SK-N-SH (cell line): Measurements from ENCODE around the gene FGD2. TPM values are rescaled to one million over a fixed set of nuclear protein-coding genes. Genes with fewer than 3 reads are reported as not detected.

Experiments
- CTCF ChIA-PET: fragments of 300-600, 350-600 bp; formaldehyde crosslinking; extraction: SDS; loops from one replicate; lab custom pipeline; 2021; lab: Yijun Ruan, JAX
- POLR2A ChIA-PET: fragments of 350-600 bp; sonication (Branson Sonifier 250); formaldehyde crosslinking; extraction: SDS; loops from one replicate; lab custom pipeline; 2020; ENCODE audit warnings: antibody characterized with exemption, inconsistent platforms; lab: Yijun Ruan, JAX
- DNase-seq: peaks from one replicate; pipeline ENCODE4 v3.0.0; 2012
- H2AFZ ChIP-seq: fragments of 200-600 bp; sonication (generic); 2 replicates; pipeline ENCODE4 v1.8.1; 2016; ENCODE audit warnings: antibody characterized with exemption, mild to moderate bottlenecking, low read depth
- H3F3A ChIP-seq: fragments of 200-600 bp; sonication (generic); replicated peaks from 2 replicates; pipeline ENCODE3; 2016; ENCODE audit warnings: antibody characterized with exemption, mild to moderate bottlenecking; ENCODE audit not compliant: insufficient read depth
- H3K27ac ChIP-seq, 2 experiments: fragments of 200-500 bp in 1 of 2; fragments of 200-600 bp in 1 of 2; sonication (Bioruptor generic) in 1 of 2; sonication (generic), shearing (Covaris generic) in 1 of 2; 2 replicates each; pipeline versions ENCODE4 v1.5.1 to v1.6.1; 2014 to 2016; ENCODE audit warnings: low read depth in 2 of 2, inconsistent platforms in 1 of 2, low read length in 1 of 2, mild to moderate bottlenecking in 1 of 2, mixed read lengths in 1 of 2
- H3K27me3 ChIP-seq: fragments of 200-600 bp; sonication (generic), shearing (Covaris generic); 2 replicates; pipeline ENCODE4 v1.6.1; 2016; ENCODE audit warnings: mixed run types; ENCODE audit not compliant: insufficient read depth
- H3K36me3 ChIP-seq, 2 experiments: fragments of 200-500 bp in 1 of 2; fragments of 200-600 bp in 1 of 2; sonication (Bioruptor generic) in 1 of 2; sonication (generic) in 1 of 2; replicated peaks in 1 of 2; 2 replicates each; pipeline versions ENCODE3 to v1.5.1; 2014 to 2016; ENCODE audit warnings: low read length in 1 of 2, mild to moderate bottlenecking in 1 of 2; ENCODE audit not compliant: insufficient read depth in 2 of 2, control insufficient read depth in 1 of 2
- H3K4me1 ChIP-seq, 2 experiments: fragments of 200-500 bp in 1 of 2; fragments of 200-600 bp in 1 of 2; sonication (Bioruptor generic) in 1 of 2; sonication (generic), shearing (Covaris generic) in 1 of 2; 2 replicates each; pipeline versions ENCODE4 v1.5.1 to v1.6.1; 2014 to 2016; ENCODE audit warnings: low read depth in 1 of 2, low read length in 1 of 2, mixed run types in 1 of 2; ENCODE audit not compliant: insufficient read depth in 2 of 2, control insufficient read depth in 1 of 2
- H3K4me2 ChIP-seq: fragments of 200-600 bp; sonication (generic), shearing (Covaris generic); 2 replicates; pipeline ENCODE4 v1.6.1; 2017; ENCODE audit warnings: mixed run types
- H3K4me3 ChIP-seq, 2 experiments: fragments of 200-500 bp in 1 of 2; fragments of 200-600 bp in 1 of 2; sonication (Bioruptor generic) in 1 of 2; sonication (generic), shearing (Covaris generic) in 1 of 2; 2 replicates each; pipeline versions ENCODE4 v1.5.1 to v1.8.1; 2014 to 2016; ENCODE audit warnings: low read depth in 2 of 2, inconsistent platforms in 1 of 2, low read length in 1 of 2, mild to moderate bottlenecking in 1 of 2, mixed read lengths in 1 of 2, moderate library complexity in 1 of 2
- H3K79me2 ChIP-seq: fragments of 200-600 bp; sonication (generic); 2 replicates; pipeline ENCODE4 v1.8.1; 2017; ENCODE audit warnings: mild to moderate bottlenecking; ENCODE audit not compliant: insufficient read depth
- H3K9ac ChIP-seq: fragments of 200-600 bp; sonication (generic); 2 replicates; pipeline ENCODE4 v1.6.1; 2017; ENCODE audit warnings: mixed run types
- H3K9me2 ChIP-seq: fragments of 200-600 bp; sonication (generic); 2 replicates; pipeline ENCODE4 v1.6.1; 2017; ENCODE audit warnings: mixed run types
- H3K9me3 ChIP-seq: fragments of 200-600 bp; sonication (generic); 2 replicates; pipeline ENCODE4 v1.6.1; 2017; ENCODE audit warnings: mixed run types, mild to moderate bottlenecking, moderate library complexity
- H4K20me1 ChIP-seq: fragments of 200-600 bp; sonication (generic); 2 replicates; pipeline ENCODE4 v1.6.1; 2017; ENCODE audit warnings: mild to moderate bottlenecking, mixed run types; ENCODE audit not compliant: insufficient read depth
- EP300 ChIP-seq, 2 experiments: IDR thresholded peaks; 2 replicates each; pipeline versions ENCODE4 v1.4.0 to v1.6.1; 2012; ENCODE audit warnings: borderline replicate concordance in 1 of 2, low read depth in 1 of 2, low read length in 1 of 2
- FOXJ3 ChIP-seq: sonication (generic); formaldehyde crosslinking; IDR thresholded peaks from 2 replicates; pipeline ENCODE4 v1.5.1; 2020; ENCODE audit warnings: mild to moderate bottlenecking, missing genetic modification reagents
- GATA2 ChIP-seq: sonication (generic); formaldehyde crosslinking; IDR thresholded peaks from 2 replicates; pipeline ENCODE4 v1.5.0; 2020; ENCODE audit warnings: mild to moderate bottlenecking, missing genetic modification reagents
- JUND ChIP-seq: IDR thresholded peaks from 2 replicates; pipeline ENCODE4 v1.4.0; 2012
- POLR2AphosphoS5 ChIP-seq: IDR thresholded peaks from 2 replicates; pipeline ENCODE4 v1.6.1; 2012; ENCODE audit warnings: low read depth, low read length
- RFX5 ChIP-seq: IDR thresholded peaks from 2 replicates; pipeline ENCODE4 v1.6.1; 2012; ENCODE audit warnings: mild to moderate bottlenecking, improper control_type of control experiment, low read length
- SIN3A ChIP-seq: IDR thresholded peaks from 2 replicates; pipeline ENCODE4 v1.6.1; 2012; ENCODE audit warnings: low read depth, mild to moderate bottlenecking, low read length, moderate library complexity, borderline replicate concordance
- SMC3 ChIP-seq: IDR thresholded peaks from 2 replicates; pipeline ENCODE4 v1.6.1; 2012; ENCODE audit warnings: low read depth, low read length, improper control_type of control experiment
- TCF12 ChIP-seq: IDR thresholded peaks from 2 replicates; pipeline ENCODE4 v1.4.0; 2012
- USF1 ChIP-seq: IDR thresholded peaks from 2 replicates; pipeline ENCODE4 v1.4.0; 2012; ENCODE audit warnings: low read depth, borderline replicate concordance
- USF2 ChIP-seq: fragments of 150-350 bp; IDR thresholded peaks from 2 replicates; pipeline ENCODE4 v1.6.1; 2017; ENCODE audit warnings: antibody characterized with exemption, low read length, low read depth, borderline replicate concordance
- YY1 ChIP-seq: IDR thresholded peaks from 2 replicates; pipeline ENCODE4 v1.4.0; 2012; ENCODE audit warnings: low read depth, mild to moderate bottlenecking
- WGBS: methylation state at CpG from one replicate; pipeline ENCODE4 v1.1.6; 2017; ENCODE audit warnings: low lambda C conversion rate; 5-methylcytosine and 5-hydroxymethylcytosine counted together
- polyA plus RNA-seq, 3 experiments: library from polyadenylated mRNA; depleted of rRNA; stranded (reverse); fragments of >200 nt; gene quantifications; 2 replicates each; pipeline ENCODE4 v1.2.3, GENCODE V29; 2012

Gene FGD2
- polyA plus RNA-seq, 1 of the 3 experiments (the other 2 are of a cell fraction), result not detected

- no peaks in the 10 kb centered on the region for H4K20me1 ChIP-seq
- ChIA-PET CTCF (interaction anchor here (0.7 to 36.6 kb wide), 7 partner anchors 3 to 183 kb away, joined by 4 to 678 read pairs (median 418); partner anchors contain the start of gene PIM1), POLR2A (no interaction called here)
- H2AFZ ChIP-seq, result no peak overlapping the region
- H3F3A ChIP-seq, result no peaks in the 10 kb centered on the region
- no peaks in the 10 kb centered on the region for H3K9me3 ChIP-seq
- no peak for TF ChIP-seq SIN3A
- no peak for TF ChIP-seq YY1
- TF ChIP-seq POLR2AphosphoS5, result no peak
- TF ChIP-seq FOXJ3 (CRISPR knock-in tag), result no peak
- TF ChIP-seq JUND, result no peak
- H3K27me3 ChIP-seq, result no peaks in the 10 kb centered on the region
- no peak overlapping the region for H3K9ac ChIP-seq
- peaks cover 0 to 5% of the 10 kb centered on the region in 2 experiments; a peak in 2 of 4 replicates for H3K4me1 ChIP-seq
- no peak for DNase-seq
- 78% methylated on average over 7 of the region's 15 CpGs for WGBS
- H3K27ac ChIP-seq, result no peak overlapping the region
- no peak overlapping the region for H3K4me3 ChIP-seq
- no peaks in the 10 kb centered on the region for H3K9me2 ChIP-seq
- no peaks in the 10 kb centered on the region for H3K36me3 ChIP-seq
- H3K4me2 ChIP-seq, result no peak overlapping the region
- no peaks in the 10 kb centered on the region for H3K79me2 ChIP-seq
Measured at GRCh38 chr6:37027036-37027720, 21.7 kb downstream of the FGD2 start.

- Histone ChIP-seq H2AFZ (no peak overlapping the region), H4K20me1 (no peaks in the 10 kb centered on the region), H3K4me1 (peaks cover 0 to 5% of the 10 kb centered on the region in 2 experiments; a peak in 2 of 4 replicates), H3K9me3 (no peaks in the 10 kb centered on the region), H3F3A (no peaks in the 10 kb centered on the region), H3K9ac (no peak overlapping the region), H3K4me3 (no peak overlapping the region), H3K79me2 (no peaks in the 10 kb centered on the region), H3K27me3 (no peaks in the 10 kb centered on the region), H3K4me2 (no peak overlapping the region), H3K36me3 (no peaks in the 10 kb centered on the region), H3K9me2 (no peaks in the 10 kb centered on the region), H3K27ac (no peak overlapping the region)
- DNase-seq, result no peak
- 88% methylated on average over 9 of the region's 17 CpGs for WGBS
- POLR2A ChIA-PET, result no interaction called here
- no peak for TF ChIP-seq USF1
- no peak for TF ChIP-seq TCF12
- no peak for TF ChIP-seq EP300 (IDR thresholded peaks at IDR 0.05; ENCODE audit: borderline replicate concordance in 1 of 2, low read depth in 1 of 2, low read length in 1 of 2)
- no peak for TF ChIP-seq USF2
- no peak for TF ChIP-seq GATA2 (CRISPR knock-in tag)
- TF ChIP-seq RFX5, result no peak
- no peak for TF ChIP-seq SMC3
- CTCF ChIA-PET, result interaction anchor here (1.9 to 36.6 kb wide), 8 partner anchors 2 to 182 kb away, joined by 7 to 678 read pairs (median 220); partner anchors contain the start of genes FGD2 and PIM1
Measured at GRCh38 chr6:37027811-37028469, 22.5 kb downstream of the FGD2 start.
